ENCODE results near the gene DAND5. TPM values are rescaled to one million over a fixed set of nuclear protein-coding genes. Genes with fewer than 3 reads are reported as not detected.
A peak's percentile ranks its signal among the peaks of the same experiment; 100 is the strongest.

The DAND5 gene
- total and polyA plus RNA-seq, 9 of the 15 experiments (the other 6 are each of a cell fraction or from before 2014, with no cell fraction given): 0.22 to 0.83 (median 0.60) TPM

- TF ChIP-seq RREB1 (CRISPR knock-in tag; IDR thresholded peaks at IDR 0.05) (no peak), MTA2 (IDR thresholded peaks at IDR 0.05; ENCODE audit: low read depth) (0 out of 2 replicates have a peak, but pooled peaks have one; percentile 29), ZNF280A (IDR thresholded peaks at IDR 0.05; ENCODE audit: low read depth, partially characterized antibody) (peak; percentile 42), EHMT2 (IDR thresholded peaks at IDR 0.05) (peak; percentile 57), HLTF (IDR thresholded peaks at IDR 0.05) (0 out of 2 replicates have a peak, but pooled peaks have one; percentile 58), ATF6 (CRISPR knock-in tag; IDR thresholded peaks at IDR 0.05) (no peak), PHF20 (IDR thresholded peaks at IDR 0.05; ENCODE audit: partially characterized antibody) (peak; percentile 67), SMARCA4 (IDR thresholded peaks at IDR 0.05) (no peak), HCFC1 (IDR thresholded peaks at IDR 0.05; ENCODE audit: low read depth, low read length) (no peak), TAF1 (IDR thresholded peaks at IDR 0.05; ENCODE audit: control insufficient read depth, extremely low read depth, insufficient read depth, low read length, severe bottlenecking) (no peak), GTF2B (IDR thresholded peaks at IDR 0.05; ENCODE audit: extremely low read depth, insufficient read length) (no peak), ZNF316 (IDR thresholded peaks at IDR 0.05) (0 out of 2 replicates have a peak, but pooled peaks have one; percentile 1), LARP7 (IDR thresholded peaks at IDR 0.05) (peak; percentile 78), HDGF (IDR thresholded peaks at IDR 0.05) (peak; percentile 80; the same call in 1 of the 2 replicates), SMARCA5 (IDR thresholded peaks at IDR 0.05) (0 out of 2 replicates have a peak, but pooled peaks have one; percentile 11), ZNF518B (CRISPR knock-in tag; IDR thresholded peaks at IDR 0.05) (no peak)
These were observed 14.8 kb downstream of the DAND5 start (continued) for GRCh38 chr19:12984143-12984627.

All from K562 (cell line).